OCI-LY1 (cell line): ENCODE measurements around the gene MORC4.
"Not testable (repeated sequence)": the region's sequence is repeated elsewhere in the genome, so short reads cannot be mapped to it uniquely, and the experiment has no call there.

Experiments used
- H2AFZ ChIP-seq: fragments of 200-600 bp; sonication (generic), shearing (Covaris generic); 2 replicates; pipeline ENCODE4 v1.6.0; 2014; ENCODE audit warnings: antibody characterized with exemption, mild to moderate bottlenecking, low read length
- H3F3A ChIP-seq: fragments of 200-600 bp; sonication (generic), shearing (Covaris generic); 2 replicates; pipeline ENCODE4 v1.6.0; 2014; ENCODE audit warnings: mild to moderate bottlenecking, antibody characterized with exemption, low read length, moderate library complexity; ENCODE audit not compliant: insufficient read depth
- H3K27ac ChIP-seq: fragments of 200-600 bp; sonication (generic); 2 replicates; pipeline ENCODE4 v1.5.1; 2014; ENCODE audit warnings: low read length, mixed run types, mild to moderate bottlenecking, low read depth; ENCODE audit not compliant: poor library complexity, severe bottlenecking
- H3K27me3 ChIP-seq: fragments of 200-600 bp; sonication (generic); 2 replicates; pipeline ENCODE4 v1.6.0; 2014; ENCODE audit warnings: antibody characterized with exemption, mild to moderate bottlenecking, low read length, moderate library complexity; ENCODE audit not compliant: insufficient read depth
- H3K36me3 ChIP-seq: fragments of 200-600 bp; sonication (generic); 2 replicates; pipeline ENCODE4 v1.6.1; 2014; ENCODE audit warnings: mild to moderate bottlenecking, antibody characterized with exemption, low read length, moderate library complexity, mixed read lengths; ENCODE audit not compliant: insufficient read depth
- H3K4me1 ChIP-seq: fragments of 200-600 bp; sonication (generic); 2 replicates; pipeline ENCODE4 v1.5.1; 2014; ENCODE audit warnings: mild to moderate bottlenecking, low read length, moderate library complexity; ENCODE audit not compliant: insufficient read depth, severe bottlenecking
- H3K4me2 ChIP-seq: fragments of 200-600 bp; sonication (generic), shearing (Covaris generic); 2 replicates; pipeline ENCODE4 v1.6.1; 2014; ENCODE audit warnings: low read length
- H3K4me3 ChIP-seq: fragments of 200-600 bp; sonication (generic); 2 replicates; pipeline ENCODE4 v1.5.1; 2014; ENCODE audit warnings: low read length, low read depth, mild to moderate bottlenecking, mixed read lengths; ENCODE audit not compliant: poor library complexity, severe bottlenecking
- H3K79me2 ChIP-seq: fragments of 200-600 bp; shearing (Covaris generic); 2 replicates; pipeline ENCODE4 v1.6.1; 2016; ENCODE audit warnings: mixed run types, low read length, mixed read lengths; ENCODE audit not compliant: insufficient read depth
- H3K9ac ChIP-seq: fragments of 200-600 bp; sonication (generic), shearing (Covaris generic); 2 replicates; pipeline ENCODE4 v1.6.1; 2014; ENCODE audit warnings: mild to moderate bottlenecking, low read length, mixed read lengths
- H3K9me2 ChIP-seq: fragments of 200-600 bp; sonication (generic), shearing (Covaris generic); 2 replicates; pipeline ENCODE4 v1.6.1; 2014; ENCODE audit warnings: low read depth, mild to moderate bottlenecking, low read length, mixed read lengths
- H3K9me3 ChIP-seq: fragments of 200-600 bp; shearing (Covaris generic); 2 replicates; pipeline ENCODE4 v1.6.1; 2014; ENCODE audit warnings: low read length, mixed read lengths
- H4K20me1 ChIP-seq: fragments of 200-600 bp; sonication (generic), shearing (Covaris generic); 2 replicates; pipeline ENCODE4 v1.6.0; 2016; ENCODE audit warnings: mild to moderate bottlenecking, low read length; ENCODE audit not compliant: insufficient read depth
- CTCF ChIP-seq: fragments of 200-600 bp; sonication (generic), shearing (Covaris generic); IDR thresholded peaks from 2 replicates; pipeline ENCODE4 v1.5.1; 2017; ENCODE audit warnings: mild to moderate bottlenecking, antibody characterized with exemption, low read length, moderate library complexity, mixed read lengths
- EZH2 ChIP-seq: fragments of 200-600 bp; sonication (generic), shearing (Covaris generic); IDR thresholded peaks from 2 replicates; pipeline ENCODE4 v1.8.0; 2017; ENCODE audit warnings: borderline replicate concordance, mixed run types, mild to moderate bottlenecking, antibody characterized with exemption, low read length, moderate library complexity, mixed read lengths

The MORC4 gene

DNA sequence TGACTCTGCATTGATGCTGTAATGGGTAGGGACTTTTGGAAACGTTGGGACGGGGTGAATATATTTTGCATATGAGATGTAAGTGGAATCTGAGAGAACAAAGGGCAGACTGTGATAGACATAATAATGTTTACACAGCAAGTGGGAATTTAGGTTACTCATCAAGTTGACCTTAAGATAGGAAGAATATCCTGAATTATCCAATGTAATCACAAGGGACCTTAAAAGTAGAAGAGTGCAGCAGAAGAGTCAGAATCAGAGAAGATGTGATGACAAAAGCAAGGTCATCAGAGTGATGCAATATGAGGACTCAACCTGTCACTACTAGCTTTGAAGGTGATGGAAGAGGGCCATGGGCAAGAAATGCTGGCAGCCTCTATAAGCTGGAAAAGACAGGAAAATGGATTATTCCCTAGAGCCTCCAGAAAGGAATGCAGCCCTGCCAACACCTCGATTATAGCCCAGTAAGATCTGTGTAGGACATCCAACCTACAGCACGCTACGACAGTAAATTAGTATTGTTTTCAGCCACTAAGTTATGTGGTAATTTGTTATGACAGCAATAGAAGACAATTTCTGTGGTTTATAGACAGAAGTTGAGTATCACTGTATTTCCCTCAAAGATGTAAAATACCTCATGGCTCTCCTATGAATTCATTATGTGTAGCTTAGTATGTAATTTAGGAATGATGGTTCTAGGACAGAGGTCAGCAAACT, 26.4 kb downstream of the MORC4 start:
- Histone ChIP-seq H2AFZ (no peak overlapping the region), H3K27me3 (no peaks in the 10 kb centered on the region), H3K9me2 (no peaks in the 10 kb centered on the region), H3K79me2 (no peaks in the 10 kb centered on the region), H4K20me1 (no peaks in the 10 kb centered on the region), H3K9ac (no peak overlapping the region), H3K4me1 (no peaks in the 10 kb centered on the region), H3K4me2 (no peak overlapping the region), H3K9me3 (no peaks in the 10 kb centered on the region), H3K36me3 (no peaks in the 10 kb centered on the region), H3K4me3 (no peak overlapping the region), H3F3A (no peaks in the 10 kb centered on the region), H3K27ac (no peak overlapping the region)
- TF ChIP-seq CTCF (no peak), EZH2 (no peak)

GRCh38 chrX:106972896-106973295, 27.1 kb downstream of the MORC4 start:
- Histone ChIP-seq H3K27me3 (no peaks in the 10 kb centered on the region), H3K4me3 (no peak overlapping the region), H3K79me2 (no peaks in the 10 kb centered on the region), H3K27ac (no peak overlapping the region), H3K36me3 (no peaks in the 10 kb centered on the region), H3K9me2 (no peaks in the 10 kb centered on the region), H2AFZ (no peak overlapping the region), H3K4me1 (no peaks in the 10 kb centered on the region), H3K4me2 (no peak overlapping the region), H4K20me1 (no peaks in the 10 kb centered on the region), H3K9ac (no peak overlapping the region), H3F3A (no peaks in the 10 kb centered on the region), H3K9me3 (no peaks in the 10 kb centered on the region)
- TF ChIP-seq EZH2 (no peak), CTCF (no peak)

DNA sequence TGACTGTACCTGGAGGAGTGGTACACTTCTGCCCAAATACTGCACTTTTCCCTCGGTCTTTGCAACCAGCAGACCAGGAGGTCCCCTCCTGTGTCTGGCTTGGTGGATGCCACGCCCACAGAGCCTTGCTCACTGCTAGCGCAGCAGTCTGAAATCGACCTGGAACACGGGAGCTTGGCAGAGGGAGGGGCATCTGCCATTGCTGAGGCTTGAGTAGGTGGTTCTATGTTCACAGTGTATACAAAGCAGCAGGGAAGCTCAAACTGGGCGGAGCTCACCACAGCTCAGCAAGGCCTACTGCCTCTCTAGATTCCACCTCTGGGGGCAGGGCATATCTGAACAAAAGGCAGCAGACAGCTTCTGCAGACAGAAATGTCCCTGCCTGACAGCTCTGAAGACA, 33.5 kb downstream of the MORC4 start:
- not testable (repeated sequence) for H3K9ac ChIP-seq, H4K20me1 ChIP-seq, H3K4me1 ChIP-seq, H3K9me3 ChIP-seq, H2AFZ ChIP-seq, H3K4me3 ChIP-seq, H3K27ac ChIP-seq, H3K4me2 ChIP-seq, H3K79me2 ChIP-seq, H3K27me3 ChIP-seq, H3K36me3 ChIP-seq, H3K9me2 ChIP-seq, H3F3A ChIP-seq

DNA sequence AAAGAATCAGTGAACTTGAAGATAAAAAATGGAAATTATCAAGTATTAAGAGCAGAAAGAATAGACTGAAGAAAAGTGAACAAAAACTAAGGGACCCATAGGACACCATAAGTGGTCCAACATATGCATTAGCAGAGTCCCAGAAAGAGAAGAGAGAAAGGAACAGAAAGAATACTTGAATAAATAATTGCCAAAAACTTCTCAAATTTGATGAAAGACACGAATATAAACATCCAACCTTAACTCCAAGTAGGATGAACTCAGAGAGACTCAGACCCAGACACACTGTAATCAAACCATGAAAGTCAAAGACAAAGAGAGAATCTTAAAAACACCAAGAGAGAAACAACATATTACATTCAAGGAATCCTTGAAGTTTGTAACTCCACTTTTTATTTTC, 35.7 kb downstream of the MORC4 start:
- H3K4me3 ChIP-seq, result no peak overlapping the region
- H3K36me3 ChIP-seq, result no peaks in the 10 kb centered on the region
- no peaks in the 10 kb centered on the region for H3K4me1 ChIP-seq
- no peak overlapping the region for H3K4me2 ChIP-seq
- H3K27ac ChIP-seq, result no peak overlapping the region
- H3K27me3 ChIP-seq, result no peaks in the 10 kb centered on the region
- H3K9me3 ChIP-seq, result no peaks in the 10 kb centered on the region
- H3K9me2 ChIP-seq, result no peaks in the 10 kb centered on the region
- no peak overlapping the region for H2AFZ ChIP-seq
- no peaks in the 10 kb centered on the region for H3K79me2 ChIP-seq
- H3K9ac ChIP-seq, result no peak overlapping the region
- no peak for TF ChIP-seq CTCF
- no peak for TF ChIP-seq EZH2
- H3F3A ChIP-seq, result no peaks in the 10 kb centered on the region
- no peaks in the 10 kb centered on the region for H4K20me1 ChIP-seq
